ENCODE data around the gene SSH2.

DNA sequence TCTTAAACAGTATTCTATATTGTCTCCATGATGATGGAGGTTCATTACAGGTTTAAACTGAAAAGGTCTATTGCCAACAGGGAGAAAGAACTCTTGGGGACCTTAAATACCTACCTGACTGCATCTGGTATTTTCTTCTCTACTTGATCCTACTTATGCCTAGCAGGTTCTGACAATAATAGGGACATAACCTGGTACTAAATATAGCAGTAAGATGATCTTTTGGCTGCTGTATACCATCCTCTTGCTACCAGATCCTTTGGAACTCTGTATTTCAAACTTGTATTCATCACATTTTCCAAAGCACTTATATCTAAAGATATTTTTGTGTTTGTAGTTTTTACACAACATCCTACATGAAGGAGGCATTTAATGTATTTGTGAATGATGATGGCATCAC lies 160.8 kb downstream of the SSH2 start:
- TF ChIP-seq EP300 (IDR thresholded peaks at IDR 0.05; ENCODE audit: low read depth in 2 of 2, low read length in 2 of 2) (no peak), EP300 (CRISPR knock-in tag; IDR thresholded peaks at IDR 0.05; ENCODE audit: borderline replicate concordance) (no peak), THAP7 (CRISPR knock-in tag; IDR thresholded peaks at IDR 0.05) (no peak), ZNF607 (CRISPR knock-in tag; IDR thresholded peaks at IDR 0.05; ENCODE audit: borderline replicate concordance) (no peak), POLR2AphosphoS5 (IDR thresholded peaks at IDR 0.05; ENCODE audit: low read depth, low read length) (no peak), HCFC1 (IDR thresholded peaks at IDR 0.05; ENCODE audit: low read depth, low read length) (no peak), ZNF253 (CRISPR knock-in tag; IDR thresholded peaks at IDR 0.05; ENCODE audit: borderline replicate concordance) (no peak), CTCF (CRISPR knock-in tag; IDR thresholded peaks at IDR 0.05) (no peak), FOXA3 (CRISPR knock-in tag; IDR thresholded peaks at IDR 0.05) (no peak)

Measured in HepG2 (cell line).